HG03460 (cell line): Measurements from ENCODE around the gene ELMO3.

Experiments
- ATAC-seq: cut with Tn5 transposase; IDR thresholded peaks from one replicate; pipeline ENCODE4 v1.9.1; 2021; ENCODE audit not compliant: unreplicated experiment

Gene ELMO3

GRCh38 chr16:67238806-67239470 is 40.0 kb downstream of the ELMO3 start:
- no peak for ATAC-seq

GRCh38 chr16:67240506-67240905 is 41.6 kb downstream of the ELMO3 start:
- ATAC-seq: no peak

- ATAC-seq: no peak
Measured at GRCh38 chr16:67241008-67241900, 42.3 kb downstream of the ELMO3 start.

- ATAC-seq: no peak
Measured at GRCh38 chr16:67242138-67242730, 43.3 kb downstream of the ELMO3 start.

- ATAC-seq: no peak
Measured at GRCh38 chr16:67243481-67243880, 44.5 kb downstream of the ELMO3 start.

GRCh38 chr16:67244387-67245185 is 45.7 kb downstream of the ELMO3 start:
- peak; percentile 47 for ATAC-seq

GRCh38 chr16:67245186-67245585 is 46.3 kb downstream of the ELMO3 start:
- ATAC-seq: no peak

GRCh38 chr16:67245674-67246080 is 46.7 kb downstream of the ELMO3 start:
- no peak for ATAC-seq

- peak; percentile 24 for ATAC-seq
Measured at GRCh38 chr16:67246081-67246755, 47.3 kb downstream of the ELMO3 start.

- ATAC-seq: peak; percentile 21
Measured at GRCh38 chr16:67246756-67247191, 47.8 kb downstream of the ELMO3 start.

- ATAC-seq: peak; percentile 47
Measured at GRCh38 chr16:67247192-67248072, 48.5 kb downstream of the ELMO3 start, which contains the start of gene FHOD1. TSS of gene FHOD1 (minus strand) at chr16:67247481. CDS start at chr16:67247410, 71 bp downstream.

- ATAC-seq: no peak
Measured at GRCh38 chr16:67248073-67248400, 49.1 kb downstream of the ELMO3 start.

GRCh38 chr16:67248401-67249177 is 49.7 kb downstream of the ELMO3 start, which contains the start of gene SLC9A5:
TSS of gene SLC9A5 (plus strand) at chr16:67248979. CDS start at chr16:67249015, 36 bp downstream.
- ATAC-seq: no peak

GRCh38 chr16:67249178-67250044 is 50.5 kb downstream of the ELMO3 start:
- ATAC-seq: no peak

- no peak for ATAC-seq
Measured at GRCh38 chr16:67250045-67250327, 51.1 kb downstream of the ELMO3 start.

GRCh38 chr16:67252609-67253497 is 53.9 kb downstream of the ELMO3 start:
- no peak for ATAC-seq
